ENCODE data around the gene DENND1A.

DENND1A gene

DNA sequence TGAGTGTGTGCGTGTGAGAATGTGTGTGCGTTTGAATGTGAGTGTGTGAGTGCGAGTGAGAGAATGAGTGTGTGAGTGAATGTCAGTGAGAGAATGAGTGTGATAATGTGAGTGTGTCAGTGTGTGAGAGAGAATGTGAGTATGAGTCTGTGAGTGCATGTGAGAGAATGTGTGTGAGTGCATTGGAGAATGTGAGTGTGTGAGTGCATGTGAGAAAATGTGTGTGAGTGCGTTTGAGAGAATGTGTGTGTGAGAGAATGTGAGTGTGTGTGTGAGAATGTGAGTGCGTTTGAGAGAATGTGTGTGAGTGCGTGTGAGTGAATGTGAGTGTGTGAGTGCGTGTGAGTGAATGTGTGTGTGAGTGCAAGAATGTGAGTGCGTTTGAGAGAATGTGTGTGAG, 42.7 kb upstream of the DENND1A start:
- H3K4me3 ChIP-seq (ENCODE audit: low read length), result no peak overlapping the region
- no peak for DNase-seq (ENCODE audit: low read depth)
- TF ChIP-seq, protein P1, sequence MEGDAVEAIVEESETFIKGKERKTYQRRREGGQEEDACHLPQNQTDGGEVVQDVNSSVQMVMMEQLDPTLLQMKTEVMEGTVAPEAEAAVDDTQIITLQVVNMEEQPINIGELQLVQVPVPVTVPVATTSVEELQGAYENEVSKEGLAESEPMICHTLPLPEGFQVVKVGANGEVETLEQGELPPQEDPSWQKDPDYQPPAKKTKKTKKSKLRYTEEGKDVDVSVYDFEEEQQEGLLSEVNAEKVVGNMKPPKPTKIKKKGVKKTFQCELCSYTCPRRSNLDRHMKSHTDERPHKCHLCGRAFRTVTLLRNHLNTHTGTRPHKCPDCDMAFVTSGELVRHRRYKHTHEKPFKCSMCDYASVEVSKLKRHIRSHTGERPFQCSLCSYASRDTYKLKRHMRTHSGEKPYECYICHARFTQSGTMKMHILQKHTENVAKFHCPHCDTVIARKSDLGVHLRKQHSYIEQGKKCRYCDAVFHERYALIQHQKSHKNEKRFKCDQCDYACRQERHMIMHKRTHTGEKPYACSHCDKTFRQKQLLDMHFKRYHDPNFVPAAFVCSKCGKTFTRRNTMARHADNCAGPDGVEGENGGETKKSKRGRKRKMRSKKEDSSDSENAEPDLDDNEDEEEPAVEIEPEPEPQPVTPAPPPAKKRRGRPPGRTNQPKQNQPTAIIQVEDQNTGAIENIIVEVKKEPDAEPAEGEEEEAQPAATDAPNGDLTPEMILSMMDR (conservative IDR thresholded peaks at IDR 0.05; ENCODE audit: low read depth, low read length), result no peak

DNA sequence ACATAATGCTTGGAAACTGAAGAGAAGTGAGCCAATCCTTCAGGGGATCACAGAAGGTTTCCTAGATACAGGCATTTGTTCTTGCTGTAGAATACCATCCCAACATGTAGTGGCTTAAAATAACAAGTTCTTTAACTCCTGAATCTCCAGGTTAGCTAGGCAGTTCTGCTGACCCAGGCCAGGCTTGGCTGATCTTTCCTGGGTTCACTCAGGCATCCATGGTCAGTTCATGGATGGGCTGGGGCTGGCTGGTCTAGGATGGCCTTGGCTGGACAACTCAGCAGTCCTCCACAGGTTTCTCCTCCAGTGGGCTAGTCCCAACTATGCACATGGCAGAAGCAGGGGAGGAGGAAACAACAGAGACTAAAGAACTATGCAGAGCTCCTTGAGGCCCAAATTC, 37.4 kb upstream of the DENND1A start:
- TF ChIP-seq, protein P1 (conservative IDR thresholded peaks at IDR 0.05; ENCODE audit: low read depth, low read length), result no peak
- H3K4me3 ChIP-seq (ENCODE audit: low read length), result no peak overlapping the region
- no peak for DNase-seq (ENCODE audit: low read depth)

- no peak for DNase-seq (ENCODE audit: low read depth)
- TF ChIP-seq, protein P1 (conservative IDR thresholded peaks at IDR 0.05; ENCODE audit: low read depth, low read length), result no peak
- H3K4me3 ChIP-seq (ENCODE audit: low read length), result no peak overlapping the region
Measured at GRCh38 chr9:123965801-123966686, 36.1 kb upstream of the DENND1A start.

GRCh38 chr9:123964761-123965160, 34.8 kb upstream of the DENND1A start:
- TF ChIP-seq, protein P1 (conservative IDR thresholded peaks at IDR 0.05; ENCODE audit: low read depth, low read length), result no peak
- no peak overlapping the region for H3K4me3 ChIP-seq (ENCODE audit: low read length)
- DNase-seq (ENCODE audit: low read depth), result no peak

DNA sequence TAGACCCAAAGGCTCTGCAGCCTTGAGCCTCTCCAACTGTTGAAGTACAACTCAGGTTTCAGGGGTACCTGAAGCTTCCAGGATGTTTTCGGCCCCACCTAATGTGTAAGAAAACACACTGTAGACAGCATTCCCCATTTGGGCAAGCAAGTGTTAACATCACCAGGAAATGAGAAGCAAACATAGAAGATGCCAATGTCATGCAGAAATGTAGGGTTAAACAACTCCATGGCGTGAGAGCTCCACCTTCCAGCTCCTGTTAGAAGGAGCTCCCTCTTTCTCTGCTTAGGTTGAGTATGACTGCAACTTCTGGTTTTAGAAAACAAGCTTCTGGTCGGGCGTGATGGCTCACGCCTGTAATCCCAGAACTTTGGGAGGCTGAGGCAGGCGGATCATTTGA, 31.0 kb upstream of the DENND1A start:
- DNase-seq (ENCODE audit: low read depth), result no peak
- TF ChIP-seq, protein P1 (conservative IDR thresholded peaks at IDR 0.05; ENCODE audit: low read depth, low read length), result no peak
- no peak overlapping the region for H3K4me3 ChIP-seq (ENCODE audit: low read length)

DNA sequence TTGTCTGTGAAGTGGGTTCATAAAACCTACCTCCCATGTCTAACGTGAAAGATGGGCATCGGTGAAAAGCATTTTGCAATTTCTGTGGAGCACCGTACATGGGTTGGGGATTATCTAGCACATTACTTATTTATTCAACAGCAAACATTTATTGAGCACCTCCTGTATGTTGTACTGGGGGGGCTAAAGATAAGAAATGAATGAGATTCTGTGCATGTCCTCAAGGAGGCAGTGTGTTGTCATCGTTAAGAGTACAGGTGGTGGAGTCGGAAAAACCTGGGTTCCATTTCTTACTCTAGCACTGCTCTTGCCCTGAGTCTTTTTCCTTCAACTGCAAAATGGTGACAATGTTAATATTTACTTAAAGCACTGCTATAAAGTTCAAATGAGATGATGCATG, 30.4 kb upstream of the DENND1A start:
- DNase-seq (ENCODE audit: low read depth), result no peak
- H3K4me3 ChIP-seq (ENCODE audit: low read length), result no peak overlapping the region
- TF ChIP-seq, protein P1 (conservative IDR thresholded peaks at IDR 0.05; ENCODE audit: low read depth, low read length), result peak; percentile 17

DNA sequence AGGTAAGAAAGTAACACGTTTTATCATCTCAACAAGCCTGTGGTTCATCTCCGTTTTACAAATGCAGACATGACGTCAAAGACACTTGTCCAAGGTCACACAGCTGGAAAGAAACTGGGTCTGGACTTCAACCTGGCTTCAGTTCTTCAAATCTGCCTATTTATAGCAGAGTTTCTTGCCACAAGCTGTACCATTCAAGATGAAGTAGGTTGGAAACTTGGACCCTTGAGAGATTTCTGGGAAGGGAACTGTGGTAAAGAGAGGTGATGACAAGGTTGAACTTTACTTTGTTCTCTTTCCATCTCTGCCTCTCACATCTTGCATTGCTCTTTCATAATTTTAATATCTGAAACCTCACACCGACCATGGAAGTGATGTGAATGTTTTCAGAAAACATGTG, 29.9 kb upstream of the DENND1A start:
- TF ChIP-seq, protein P1 (conservative IDR thresholded peaks at IDR 0.05; ENCODE audit: low read depth, low read length), result no peak
- no peak overlapping the region for H3K4me3 ChIP-seq (ENCODE audit: low read length)
- no peak for DNase-seq (ENCODE audit: low read depth)

All from retinal pigment epithelial cell (primary cell).